Activated B cell treated with CpG ODN at 0.5 μM for 24 hours (primary cell): ENCODE results near the gene FARSB. TPM values are rescaled to one million over a fixed set of nuclear protein-coding genes. Genes with fewer than 3 reads are reported as not detected.

Source experiments
- ATAC-seq: fragments of 200-7000 bp; cut with Tn5 transposase; one replicate; pipeline ENCODE4 v1.10.0; 2021; ENCODE audit warnings: low read depth, mild to moderate bottlenecking, moderate library complexity
- CTCF ChIA-PET: fragments of 350-600 bp; sonication (Branson Sonifier 250); formaldehyde crosslinking; loops from one replicate; lab custom pipeline; 2021; ENCODE audit warnings: antibody characterized with exemption; lab: Charles Lee
- POLR2A ChIA-PET: fragments of 350-600 bp; sonication (Branson Sonifier 250); formaldehyde crosslinking; loops from one replicate; lab custom pipeline; 2021; ENCODE audit warnings: antibody characterized with exemption; lab: Charles Lee
- DNase-seq: peaks from one replicate; pipeline ENCODE4 v3.0.0; 2022
- H3K27ac Mint-ChIP-seq: one replicate; pipeline ENCODE4 v1.8.0; 2020; ENCODE audit warnings: mixed read lengths
- H3K27me3 Mint-ChIP-seq: one replicate; pipeline ENCODE4 v1.8.0; 2021; ENCODE audit warnings: mixed read lengths
- H3K36me3 Mint-ChIP-seq: one replicate; pipeline ENCODE4 v1.8.0; 2021; ENCODE audit warnings: low read depth, mixed read lengths
- H3K4me1 Mint-ChIP-seq: one replicate; pipeline ENCODE4 v1.8.0; 2021; ENCODE audit warnings: mixed read lengths
- H3K4me3 Mint-ChIP-seq: one replicate; pipeline ENCODE4 v1.8.0; 2020; ENCODE audit warnings: mild to moderate bottlenecking, mixed read lengths
- H3K9me3 Mint-ChIP-seq: one replicate; pipeline ENCODE4 v1.8.0; 2020; ENCODE audit warnings: mixed read lengths
- CTCF ChIP-seq: fragments of 200-600 bp; IDR thresholded peaks from one replicate; pipeline ENCODE4 v1.8.0; 2022; ENCODE audit warnings: antibody characterized with exemption, mild to moderate bottlenecking
- intact Hi-C: fragments of 100-400 bp; cut with micrococcal nuclease; formaldehyde crosslinking; loops from one replicate; pipeline ENCODE4 v1.15.1; 2024
- total RNA-seq: library from RNA; stranded (reverse); gene quantifications from 2 replicates; pipeline ENCODE4 v1.2.3, GENCODE V29; 2022

FARSB gene
- total RNA-seq, 1 donor from 2014 or later, result 23.3 TPM

- ATAC-seq, result no peak
- POLR2A ChIA-PET, result no interaction called here
These were observed 3.2 kb downstream of the FARSB start for GRCh38 chr2:222652491-222653255.

GRCh38 chr2:222651718-222652418, 4.0 kb downstream of the FARSB start:
- Mint-ChIP-seq H3K27ac (no peak overlapping the region), H3K36me3 (peaks cover 35% of the 10 kb centered on the region), H3K4me3 (no peak overlapping the region), H3K27me3 (no peaks in the 10 kb centered on the region), H3K4me1 (peaks cover 44% of the 10 kb centered on the region), H3K9me3 (no peaks in the 10 kb centered on the region)
- ChIA-PET POLR2A (no interaction called here), CTCF (interaction anchor here (1.3 kb wide), 1 partner anchor 39 kb away, joined by 4 read pairs; no protein-coding TSS in a partner anchor)
- intact Hi-C loops, result no loop called here
- DNase-seq, result no peak
- no peak for ATAC-seq
- no peak for TF ChIP-seq CTCF

More at GRCh38 chr2:222652491-222653255, 3.2 kb downstream of the FARSB start:
- DNase-seq, result no peak
- no peak for TF ChIP-seq CTCF
- Mint-ChIP-seq H3K27me3 (no peaks in the 10 kb centered on the region), H3K4me3 (peak overlapping the region; percentile 8), H3K9me3 (no peaks in the 10 kb centered on the region), H3K27ac (no peak overlapping the region), H3K4me1 (peaks cover 47% of the 10 kb centered on the region), H3K36me3 (peaks cover 27% of the 10 kb centered on the region)
- intact Hi-C loops, result no loop called here
- CTCF ChIA-PET, result interaction anchor here (1.3 kb wide), 1 partner anchor 39 kb away, joined by 4 read pairs; no protein-coding TSS in a partner anchor

GRCh38 chr2:222649801-222650200, 6.1 kb downstream of the FARSB start:
- POLR2A ChIA-PET, result no interaction called here

GRCh38 chr2:222646008-222646407, 9.9 kb downstream of the FARSB start:
- Mint-ChIP-seq H3K4me3 (no peak overlapping the region), H3K27me3 (no peaks in the 10 kb centered on the region), H3K36me3 (peaks cover 63% of the 10 kb centered on the region), H3K27ac (no peak overlapping the region), H3K4me1 (no peaks in the 10 kb centered on the region), H3K9me3 (no peaks in the 10 kb centered on the region)
- ChIA-PET CTCF (no interaction called here), POLR2A (no interaction called here)
- ATAC-seq, result no peak
- intact Hi-C loops, result no loop called here
- DNase-seq, result no peak
- TF ChIP-seq CTCF, result no peak

More at GRCh38 chr2:222649801-222650200, 6.1 kb downstream of the FARSB start:
- no peak for DNase-seq
- intact Hi-C loops, result no loop called here
- Mint-ChIP-seq H3K27me3 (no peaks in the 10 kb centered on the region), H3K27ac (no peak overlapping the region), H3K4me1 (peaks cover 26% of the 10 kb centered on the region), H3K4me3 (no peak overlapping the region), H3K9me3 (no peaks in the 10 kb centered on the region), H3K36me3 (peaks cover 42% of the 10 kb centered on the region)
- CTCF ChIA-PET, result no interaction called here
- TF ChIP-seq CTCF, result no peak
- ATAC-seq, result no peak

- Mint-ChIP-seq H3K27me3 (no peaks in the 10 kb centered on the region), H3K36me3 (peaks cover 77% of the 10 kb centered on the region), H3K4me1 (no peaks in the 10 kb centered on the region), H3K4me3 (no peak overlapping the region), H3K27ac (no peak overlapping the region), H3K9me3 (no peaks in the 10 kb centered on the region)
- intact Hi-C loops, result no loop called here
- no peak for DNase-seq
- ChIA-PET CTCF (no interaction called here), POLR2A (no interaction called here)
- no peak for ATAC-seq
- no peak for TF ChIP-seq CTCF
These were observed 12.8 kb downstream of the FARSB start for GRCh38 chr2:222643134-222643533.
